ENCODE data around the gene NFIB.

- TF ChIP-seq ZBTB7A (CRISPR knock-in tag; IDR thresholded peaks at IDR 0.05) = no peak
- no peak for TF ChIP-seq ARID5B (CRISPR knock-in tag; IDR thresholded peaks at IDR 0.05)
- no peak for TF ChIP-seq CC2D1A (CRISPR knock-in tag; IDR thresholded peaks at IDR 0.05)
- TF ChIP-seq TBP (CRISPR knock-in tag; IDR thresholded peaks at IDR 0.05) = no peak
- TF ChIP-seq UBTF (CRISPR knock-in tag; IDR thresholded peaks at IDR 0.05) = no peak
- TF ChIP-seq ZBTB2 (CRISPR knock-in tag; IDR thresholded peaks at IDR 0.05; ENCODE audit: low read depth) = no peak
- TF ChIP-seq CTCF (CRISPR knock-in tag; IDR thresholded peaks at IDR 0.05) = no peak
Observed at GRCh38 chr9:14340219-14340873, 26.4 kb upstream of the NFIB start.

Measured in HepG2 (cell line).